ENCODE data around the gene STXBP4.

- TF ChIP-seq NFE2L1 (CRISPR knock-in tag; IDR thresholded peaks at IDR 0.05) (no peak), ZNF423 (CRISPR knock-in tag; IDR thresholded peaks at IDR 0.05) (no peak), CTCF (IDR thresholded peaks at IDR 0.05) (no peak), ATF1 (CRISPR knock-in tag; IDR thresholded peaks at IDR 0.05) (no peak), ELF4 (CRISPR knock-in tag; IDR thresholded peaks at IDR 0.05; ENCODE audit: low read depth) (no peak), MAX (CRISPR knock-in tag; IDR thresholded peaks at IDR 0.05) (no peak), FOXJ3 (CRISPR knock-in tag; IDR thresholded peaks at IDR 0.05; ENCODE audit: borderline replicate concordance) (no peak), ETV6 (CRISPR knock-in tag; IDR thresholded peaks at IDR 0.05) (no peak), NR3C1 (CRISPR knock-in tag; conservative IDR thresholded peaks at IDR 0.05; ENCODE audit: low read depth) (no peak)
Observed at GRCh38 chr17:55089256-55089655, 120.7 kb downstream of the STXBP4 start.

Measured in WTC11 (cell line).